Smooth muscle cell (in vitro differentiated cells): ENCODE data around the gene ZNF688. TPM values are rescaled to one million over a fixed set of nuclear protein-coding genes. Genes with fewer than 3 reads are reported as not detected.

Source experiments
- DNase-seq: peaks from one replicate; lab custom pipeline; 2025; ENCODE audit not compliant: unreplicated experiment; lab: John Stamatoyannopoulos, UW
- H2AFZ ChIP-seq: fragments of 200-600 bp; sonication (generic); 2 replicates; pipeline ENCODE4 v1.6.0; 2016; ENCODE audit warnings: antibody characterized with exemption, low read depth, mild to moderate bottlenecking
- H3F3A ChIP-seq: fragments of 200-600 bp; sonication (generic); 2 replicates; pipeline ENCODE4 v1.6.0; 2017; ENCODE audit warnings: antibody characterized with exemption, low read depth
- H3K27ac ChIP-seq: fragments of 200-600 bp; sonication (generic); 2 replicates; pipeline ENCODE4 v1.5.1; 2016; ENCODE audit warnings: low read depth, mild to moderate bottlenecking
- H3K27me3 ChIP-seq: fragments of 200-600 bp; sonication (generic); 2 replicates; pipeline ENCODE4 v1.6.1; 2016; ENCODE audit warnings: low read depth, mild to moderate bottlenecking
- H3K36me3 ChIP-seq: fragments of 200-600 bp; sonication (generic); 2 replicates; pipeline ENCODE4 v1.5.1; 2016; ENCODE audit warnings: low read depth
- H3K4me1 ChIP-seq: fragments of 200-600 bp; sonication (generic); 2 replicates; pipeline ENCODE4 v1.5.1; 2016; ENCODE audit warnings: low read depth
- H3K4me2 ChIP-seq: fragments of 200-600 bp; sonication (generic); 2 replicates; pipeline ENCODE4 v1.6.0; 2016; ENCODE audit warnings: mild to moderate bottlenecking
- H3K4me3 ChIP-seq: fragments of 200-600 bp; sonication (generic); 2 replicates; pipeline ENCODE4 v1.5.1; 2016; ENCODE audit warnings: mild to moderate bottlenecking
- H3K79me2 ChIP-seq: fragments of 200-600 bp; sonication (generic); 2 replicates; pipeline ENCODE4 v1.6.0; 2016; ENCODE audit warnings: low read depth, mild to moderate bottlenecking
- H3K9ac ChIP-seq: fragments of 200-600 bp; sonication (generic); 2 replicates; pipeline ENCODE4 v1.6.0; 2016; ENCODE audit warnings: low read depth
- H3K9me3 ChIP-seq: fragments of 200-600 bp; sonication (generic); replicated peaks from 2 replicates; pipeline ENCODE4 v1.5.1; 2016; ENCODE audit warnings: low read depth
- H4K20me1 ChIP-seq: fragments of 200-600 bp; sonication (generic); 2 replicates; pipeline ENCODE4 v1.6.0; 2016; ENCODE audit warnings: low read depth
- WGBS: methylation state at CpG from one replicate; pipeline ENCODE4 v1.1.7; 2016; ENCODE audit warnings: low lambda C conversion rate; 5-methylcytosine and 5-hydroxymethylcytosine counted together
- polyA plus RNA-seq: library from polyadenylated mRNA; unstranded; fragments of >200 nt; fragmentation: Nextera tagmentation; extraction: Ambion mirVana; gene quantifications from 2 replicates; pipeline ENCODE4 v1.2.1, GENCODE V29; 2016
- total RNA-seq: library from RNA; depleted of rRNA; stranded (reverse); fragments of >200 nt; gene quantifications from 2 replicates; pipeline ENCODE4 v1.2.3, GENCODE V29; 2014
- TF ChIP-seq, protein P1 (sequence below): fragments of 200-600 bp; sonication (generic); IDR thresholded peaks from 2 replicates; pipeline ENCODE4 v1.5.1; 2017; ENCODE audit warnings: borderline replicate concordance, mild to moderate bottlenecking, antibody characterized with exemption; ENCODE audit not compliant: insufficient read depth, poor library complexity, severe bottlenecking

Gene ZNF688
- total and polyA plus RNA-seq, 2 experiments from 2014 or later, result 6.2 to 16.8 TPM

DNA sequence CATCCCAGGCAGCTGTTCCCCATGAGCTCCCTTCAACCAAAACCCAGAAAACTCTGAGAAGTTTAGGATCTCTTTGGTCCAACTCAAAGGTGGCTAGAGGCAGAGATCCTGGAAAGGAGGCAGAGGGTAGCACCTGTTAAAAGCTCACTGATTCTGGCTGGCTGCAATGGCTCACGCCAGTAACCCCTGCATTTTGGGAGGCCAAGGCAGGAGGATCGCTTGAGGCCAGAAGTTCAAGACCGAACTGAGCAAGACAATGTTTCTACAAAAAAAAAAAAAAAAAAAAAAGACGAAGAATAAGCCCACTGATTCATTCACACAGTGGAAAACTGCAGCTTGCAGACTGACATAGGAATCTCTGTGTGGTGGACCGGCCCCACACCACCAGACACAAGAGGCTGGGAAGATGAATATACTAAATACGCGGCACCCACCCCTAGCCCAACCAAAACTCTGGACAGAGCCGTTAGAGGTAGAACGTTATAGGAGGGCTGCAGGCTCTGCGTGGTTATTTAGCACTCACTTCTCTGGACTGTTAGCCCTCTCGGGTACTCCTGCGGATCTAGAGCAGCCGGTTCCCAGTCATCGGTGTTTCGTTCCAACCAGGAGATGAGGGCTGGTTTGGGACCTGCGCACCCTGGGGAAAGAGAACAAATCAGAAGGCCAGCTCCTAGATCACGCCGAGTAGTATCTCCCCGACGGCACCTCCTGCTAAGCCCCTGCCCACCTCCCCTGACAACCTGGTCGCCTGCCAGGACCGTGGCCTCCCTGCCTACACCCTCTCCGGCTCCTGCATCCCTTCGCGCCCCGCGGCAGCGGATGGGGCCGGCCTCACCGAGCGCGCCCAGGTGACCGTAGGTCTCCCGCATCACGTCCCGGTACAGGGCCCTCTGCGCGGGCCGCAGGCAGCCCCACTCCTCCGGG lies 37.8 kb upstream of the ZNF688 start:
- H3K36me3 ChIP-seq, result no peaks in the 10 kb centered on the region
- peak overlapping the region; percentile 83 for H2AFZ ChIP-seq
- peak overlapping the region; percentile 84 for H3K9ac ChIP-seq
- H3K4me1 ChIP-seq, result no peaks in the 10 kb centered on the region
- 14% methylated on average over 37 of the region's 40 CpGs for WGBS
- peak overlapping the region; percentile 66 for H3K4me3 ChIP-seq
- no peaks in the 10 kb centered on the region for H4K20me1 ChIP-seq
- H3F3A ChIP-seq, result no peaks in the 10 kb centered on the region
- TF ChIP-seq, protein P1, sequence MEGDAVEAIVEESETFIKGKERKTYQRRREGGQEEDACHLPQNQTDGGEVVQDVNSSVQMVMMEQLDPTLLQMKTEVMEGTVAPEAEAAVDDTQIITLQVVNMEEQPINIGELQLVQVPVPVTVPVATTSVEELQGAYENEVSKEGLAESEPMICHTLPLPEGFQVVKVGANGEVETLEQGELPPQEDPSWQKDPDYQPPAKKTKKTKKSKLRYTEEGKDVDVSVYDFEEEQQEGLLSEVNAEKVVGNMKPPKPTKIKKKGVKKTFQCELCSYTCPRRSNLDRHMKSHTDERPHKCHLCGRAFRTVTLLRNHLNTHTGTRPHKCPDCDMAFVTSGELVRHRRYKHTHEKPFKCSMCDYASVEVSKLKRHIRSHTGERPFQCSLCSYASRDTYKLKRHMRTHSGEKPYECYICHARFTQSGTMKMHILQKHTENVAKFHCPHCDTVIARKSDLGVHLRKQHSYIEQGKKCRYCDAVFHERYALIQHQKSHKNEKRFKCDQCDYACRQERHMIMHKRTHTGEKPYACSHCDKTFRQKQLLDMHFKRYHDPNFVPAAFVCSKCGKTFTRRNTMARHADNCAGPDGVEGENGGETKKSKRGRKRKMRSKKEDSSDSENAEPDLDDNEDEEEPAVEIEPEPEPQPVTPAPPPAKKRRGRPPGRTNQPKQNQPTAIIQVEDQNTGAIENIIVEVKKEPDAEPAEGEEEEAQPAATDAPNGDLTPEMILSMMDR, result no peak
- no peaks in the 10 kb centered on the region for H3K27me3 ChIP-seq
- no peaks in the 10 kb centered on the region for H3K9me3 ChIP-seq
- H3K27ac ChIP-seq, result peak overlapping the region; percentile 53
- H3K4me2 ChIP-seq, result peak overlapping the region; percentile 88
- no peak for DNase-seq
- H3K79me2 ChIP-seq, result peaks cover 26% of the 10 kb centered on the region

DNA sequence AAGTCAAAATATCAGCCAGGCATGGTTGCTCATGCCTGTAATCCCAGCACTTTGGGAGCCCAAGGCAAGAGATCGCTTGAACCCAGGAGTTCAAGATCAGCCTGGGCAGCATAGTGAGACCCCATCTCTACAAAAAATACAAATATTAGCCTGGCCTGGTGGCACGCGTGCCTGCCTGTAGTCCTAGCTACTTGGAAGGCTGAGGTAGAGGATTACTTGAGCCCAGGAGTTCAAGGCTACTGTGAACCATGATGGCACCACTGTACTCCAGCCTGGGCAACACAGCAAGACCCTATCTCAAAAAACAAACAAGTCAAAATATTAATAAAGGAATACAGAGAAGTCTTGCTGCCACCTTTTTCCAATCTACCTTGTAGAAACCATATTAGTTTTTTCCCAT lies 34.5 kb upstream of the ZNF688 start:
- Histone ChIP-seq H3K27ac (no peak overlapping the region), H2AFZ (no peak overlapping the region), H3K27me3 (no peaks in the 10 kb centered on the region), H4K20me1 (no peaks in the 10 kb centered on the region), H3K4me2 (no peak overlapping the region), H3K4me1 (no peaks in the 10 kb centered on the region), H3F3A (peaks cover 9% of the 10 kb centered on the region), H3K9me3 (no peaks in the 10 kb centered on the region), H3K4me3 (no peak overlapping the region), H3K9ac (no peak overlapping the region), H3K79me2 (peaks cover 26% of the 10 kb centered on the region), H3K36me3 (no peaks in the 10 kb centered on the region)
- no peak for DNase-seq
- TF ChIP-seq, protein P1, result no peak
- 100% methylated on average over 3 of the region's 3 CpGs for WGBS

DNA sequence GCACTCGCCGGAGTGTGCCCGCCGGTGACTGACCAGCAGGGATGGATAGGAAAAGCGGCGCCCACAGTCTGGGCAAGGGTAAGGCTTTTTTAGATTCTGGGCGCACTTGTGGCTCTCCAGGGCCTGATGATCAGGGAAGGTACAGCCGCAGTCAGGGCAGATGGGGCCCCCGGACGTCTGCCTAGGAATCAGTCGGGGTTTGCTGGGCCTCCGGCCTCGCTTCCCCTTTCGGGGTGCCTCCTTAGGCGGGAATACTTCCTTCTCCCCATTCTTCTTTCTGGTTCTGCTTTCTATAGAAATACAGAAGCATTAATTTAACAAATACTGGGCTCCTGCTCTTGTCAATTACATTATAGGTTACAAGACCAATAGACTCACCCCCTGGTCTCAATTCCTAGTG lies 33.6 kb upstream of the ZNF688 start:
- 96% methylated on average over 15 of the region's 15 CpGs for WGBS

More for the DNA sequence above, 33.6 kb upstream of the ZNF688 start:
- Histone ChIP-seq H3K36me3 (no peaks in the 10 kb centered on the region), H3K9ac (no peak overlapping the region), H3K4me3 (no peak overlapping the region), H3K27me3 (no peaks in the 10 kb centered on the region), H4K20me1 (no peaks in the 10 kb centered on the region), H3K4me1 (no peaks in the 10 kb centered on the region), H3K4me2 (no peak overlapping the region), H3K9me3 (no peaks in the 10 kb centered on the region), H2AFZ (no peak overlapping the region), H3F3A (peaks cover 9% of the 10 kb centered on the region), H3K27ac (no peak overlapping the region), H3K79me2 (peaks cover 26% of the 10 kb centered on the region)
- no peak for DNase-seq
- TF ChIP-seq, protein P1, result no peak
